Measurements from ENCODE around the gene GTF2H4. TPM values are rescaled to one million over a fixed set of nuclear protein-coding genes. Genes with fewer than 3 reads are reported as not detected.

The GTF2H4 gene
- total RNA-seq, 2 experiments from 2014 or later: 47.0 to 51.3 TPM

Other genes starting within 250 kb of the GTF2H4 start
- 10 to 100 TPM; 44.0 to 46.8 TPM for gene DHX16, start 235.2 kb upstream of the GTF2H4 start, total RNA-seq
- 100 to 1,000 TPM; 146 to 149 TPM for gene PPP1R18, start 221.6 kb upstream of the GTF2H4 start, total RNA-seq
- gene NRM, start 217.2 kb upstream of the GTF2H4 start, total RNA-seq: 10 to 100 TPM; 26.9 to 27.1 TPM
- gene MDC1, start 190.9 kb upstream of the GTF2H4 start, total RNA-seq: 10 to 100 TPM; 66.4 to 70.2 TPM
- gene TUBB, start 187.9 kb upstream of the GTF2H4 start, total RNA-seq: 1,000 to 10,000 TPM; 1,549 to 1,571 TPM
- gene FLOT1, start 165.5 kb upstream of the GTF2H4 start, total RNA-seq: 100 to 1,000 TPM; 178 to 186 TPM
- gene IER3, start 163.7 kb upstream of the GTF2H4 start, total RNA-seq: 100 to 1,000 TPM; 312 to 322 TPM
- 1 to 10 TPM; 8.6 to 8.7 TPM for gene DDR1, start 23.7 kb upstream of the GTF2H4 start, total RNA-seq
- 10 to 100 TPM; 80.1 to 88.6 TPM for gene VARS2, start 6.0 kb downstream of the GTF2H4 start, total RNA-seq
- not detected for gene SFTA2, start 24.0 kb downstream of the GTF2H4 start, total RNA-seq
- not detected for gene MUCL3, start 32.8 kb downstream of the GTF2H4 start, total RNA-seq
- gene MUC21, start 75.5 kb downstream of the GTF2H4 start, total RNA-seq: not detected
- gene MUC22, start 102.3 kb downstream of the GTF2H4 start, total RNA-seq: not detected
- not detected for gene C6orf15, start 204.4 kb downstream of the GTF2H4 start, total RNA-seq
- not detected for gene PSORS1C1, start 206.6 kb downstream of the GTF2H4 start, total RNA-seq
- not detected for gene CDSN, start 212.2 kb downstream of the GTF2H4 start, total RNA-seq
- gene PSORS1C2, start 230.9 kb downstream of the GTF2H4 start, total RNA-seq: not detected
- gene CCHCR1, start 249.6 kb downstream of the GTF2H4 start, total RNA-seq: 10 to 100 TPM; 47.1 to 47.7 TPM

Measured in activated CD8-positive, alpha-beta memory T cell treated with anti-CD3 and anti-CD28 coated beads for 36 hours (primary cell).